ENCODE results near the gene ULK3. TPM values are rescaled to one million over a fixed set of nuclear protein-coding genes. Genes with fewer than 3 reads are reported as not detected.

The ULK3 gene
- total RNA-seq, 2 experiments from 2014 or later, result 41.1 to 49.9 TPM

Other genes with a start within 250 kb of the ULK3 start
- gene CLK3, start 227.3 kb downstream of the ULK3 start, total RNA-seq, result 100 to 1,000 TPM; 102 to 103 TPM
- gene EDC3, start 147.1 kb downstream of the ULK3 start, total RNA-seq, result 10 to 100 TPM; 54.3 to 55.7 TPM
- 1 to 10 TPM; 4.7 to 4.9 TPM for gene CYP1A1, start 117.6 kb downstream of the ULK3 start, total RNA-seq
- not detected for gene CYP1A2, start 94.3 kb downstream of the ULK3 start, total RNA-seq
- 100 to 1,000 TPM; 308 to 310 TPM for gene CSK, start 61.1 kb downstream of the ULK3 start, total RNA-seq
- under 1 TPM; 0.14 to 0.33 TPM for gene LMAN1L, start 30.3 kb downstream of the ULK3 start, total RNA-seq
- under 1 TPM in 1 of 2 experiments, not detected in 1; 0.19 TPM for gene CPLX3, start 16.5 kb downstream of the ULK3 start, total RNA-seq
- 10 to 100 TPM; 57.5 to 59.6 TPM for gene SCAMP2, start 30.2 kb upstream of the ULK3 start, total RNA-seq
- 10 to 100 TPM; 71.4 to 73.2 TPM for gene MPI, start 46.9 kb upstream of the ULK3 start, total RNA-seq
- gene FAM219B, start 63.7 kb upstream of the ULK3 start, total RNA-seq, result 10 to 100 TPM; 31.5 to 37.6 TPM
- 100 to 1,000 TPM; 352 to 363 TPM for gene COX5A, start 94.9 kb upstream of the ULK3 start, total RNA-seq
- gene RPP25, start 113.6 kb upstream of the ULK3 start, total RNA-seq, result 1 to 10 TPM; 9.4 to 10.0 TPM
- under 1 TPM; 0.44 to 0.58 TPM for gene SCAMP5, start 152.4 kb upstream of the ULK3 start, total RNA-seq
- gene PPCDC, start 180.4 kb upstream of the ULK3 start, total RNA-seq, result 10 to 100 TPM; 29.4 to 33.7 TPM